Activated naive CD8-positive, alpha-beta T cell treated with anti-CD3 and anti-CD28 coated beads, Interleukin-2, amount 50 U/mL, for 16 hours (primary cell): Measurements from ENCODE around the gene LIAS.
"Not testable (repeated sequence)": the region's sequence is repeated elsewhere in the genome, so short reads cannot be mapped to it uniquely, and the experiment has no call there.

Experiments used
- DNase-seq: peaks from one replicate; pipeline ENCODE4 v3.0.0-alpha.2; 2020; ENCODE audit warnings: low read depth, low spot score

The LIAS gene

DNA sequence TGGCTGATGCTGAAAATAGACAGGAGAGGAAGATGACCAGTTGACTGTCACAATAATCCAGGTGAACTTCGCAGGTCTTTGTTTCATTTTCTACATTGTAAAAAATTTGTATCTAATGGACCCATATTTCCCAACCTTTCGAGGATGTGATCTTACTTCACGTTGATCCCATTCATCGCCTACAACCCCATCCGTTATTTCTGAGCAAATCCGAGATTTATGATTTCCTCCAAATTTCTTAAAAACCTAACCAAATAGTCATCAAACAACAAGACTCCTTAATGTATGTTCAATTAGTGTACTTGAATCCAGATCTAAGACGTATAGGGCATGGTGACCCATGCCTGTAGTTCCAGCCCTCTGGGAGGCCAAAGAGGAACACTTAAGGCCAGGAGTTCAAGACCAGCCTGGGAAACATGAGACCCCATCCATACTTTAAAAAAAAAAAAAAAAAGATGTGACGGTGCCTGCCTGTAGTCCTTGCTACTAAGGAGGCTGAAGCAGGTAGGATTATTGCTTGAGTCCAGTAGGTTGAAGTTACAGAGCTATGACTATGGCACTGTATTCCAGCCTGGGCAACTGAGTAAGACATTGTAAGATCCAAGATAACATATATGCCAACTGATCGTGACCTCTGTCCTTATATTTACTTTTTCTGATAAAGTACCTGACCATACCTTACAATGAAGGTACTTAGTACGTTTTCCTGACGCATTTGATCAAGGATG, 5.8 kb upstream of the LIAS start:
- no peak for DNase-seq

DNA sequence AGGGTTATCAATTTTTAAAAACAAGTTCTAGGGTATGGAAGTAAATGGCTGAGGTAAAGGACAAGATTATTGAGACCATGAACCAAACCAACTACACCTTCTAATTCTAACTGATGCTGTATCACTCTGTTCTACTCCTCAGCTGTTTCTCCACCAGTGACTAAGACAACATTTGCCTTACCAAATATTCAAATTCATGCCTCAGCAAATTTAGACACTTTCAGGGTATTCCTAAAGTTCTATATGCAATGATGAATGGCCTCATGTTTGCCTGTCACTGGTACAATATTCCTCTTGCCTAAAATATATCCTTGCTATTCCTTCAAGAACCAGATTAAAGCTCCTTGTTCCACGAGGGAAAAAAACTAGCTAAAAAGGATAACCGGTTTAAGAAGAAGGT, 5.1 kb upstream of the LIAS start:
- DNase-seq, result no peak

DNA sequence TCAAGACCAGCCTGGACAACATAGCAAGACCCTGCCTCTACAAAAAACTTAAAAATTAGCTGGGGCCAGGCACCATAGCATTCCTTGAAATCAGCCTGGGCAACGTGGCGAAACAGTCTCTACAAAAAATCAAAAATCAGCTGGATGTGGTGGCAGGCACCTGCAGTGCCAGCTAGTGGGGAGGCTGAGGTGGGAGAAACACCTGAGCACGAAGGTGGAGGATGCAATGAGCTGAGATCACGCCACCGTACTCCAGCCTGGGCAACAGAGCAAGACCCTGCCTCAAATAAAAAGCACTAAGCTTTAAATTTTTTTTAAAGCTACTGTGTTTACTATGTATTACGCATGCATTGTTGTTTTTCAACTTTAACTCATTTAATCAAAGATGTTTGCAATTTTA, 3.4 kb upstream of the LIAS start:
- DNase-seq, result no peak

DNA sequence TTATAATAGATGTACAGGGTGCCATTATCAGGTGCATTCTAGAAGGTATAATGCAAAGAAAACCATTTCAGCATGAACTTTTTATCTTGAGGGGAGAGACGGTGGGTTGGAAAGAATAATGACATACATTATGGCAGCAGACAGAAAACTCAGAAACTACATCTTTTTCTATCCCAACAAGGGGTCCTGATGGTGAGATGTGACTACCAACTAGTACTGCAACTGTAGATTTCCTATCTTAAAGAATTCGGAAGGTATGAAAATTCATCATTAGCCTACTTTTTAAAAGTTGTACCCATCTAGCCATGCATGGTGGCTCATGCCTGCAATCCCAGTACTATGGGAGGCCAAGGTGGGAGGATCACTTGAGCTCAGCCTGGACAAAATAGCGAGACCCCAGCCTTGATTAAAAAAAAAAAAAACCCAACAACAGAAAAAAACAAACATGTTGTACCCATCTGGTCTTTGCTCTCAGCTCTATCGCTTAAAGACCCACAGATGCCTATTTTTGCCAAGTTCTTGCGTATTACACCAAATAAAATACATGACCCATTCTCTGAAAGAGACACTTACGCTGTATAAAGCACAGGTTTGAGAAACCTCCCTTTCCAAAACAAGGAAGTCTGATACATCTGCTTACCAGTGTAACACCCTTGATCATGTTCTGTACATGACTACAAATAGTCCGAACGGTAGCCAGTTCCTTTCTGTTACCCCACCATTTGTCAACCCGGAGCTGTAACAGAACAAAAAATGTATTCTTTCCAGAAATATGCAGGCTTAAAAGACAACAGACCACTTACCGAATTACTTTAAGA, 1.7 kb upstream of the LIAS start:
- no peak for DNase-seq

DNA sequence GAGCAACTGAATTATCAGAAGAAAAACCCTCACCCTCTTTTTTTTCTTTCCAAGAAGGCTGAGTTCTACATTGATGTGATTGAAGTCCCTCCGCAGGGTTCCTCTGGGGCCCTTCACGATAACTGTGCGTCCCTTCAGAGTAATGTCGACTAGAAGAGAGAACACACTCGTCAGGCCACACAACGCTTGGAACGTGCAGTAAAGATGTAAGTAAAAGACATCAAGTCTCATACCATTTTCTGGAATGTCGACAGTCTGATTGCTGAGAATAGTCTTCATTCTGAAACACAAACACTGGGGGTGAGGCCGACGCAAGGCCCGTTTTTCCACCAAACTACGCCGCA, 723 bp upstream of the LIAS start:
- not testable (repeated sequence) for DNase-seq

DNA sequence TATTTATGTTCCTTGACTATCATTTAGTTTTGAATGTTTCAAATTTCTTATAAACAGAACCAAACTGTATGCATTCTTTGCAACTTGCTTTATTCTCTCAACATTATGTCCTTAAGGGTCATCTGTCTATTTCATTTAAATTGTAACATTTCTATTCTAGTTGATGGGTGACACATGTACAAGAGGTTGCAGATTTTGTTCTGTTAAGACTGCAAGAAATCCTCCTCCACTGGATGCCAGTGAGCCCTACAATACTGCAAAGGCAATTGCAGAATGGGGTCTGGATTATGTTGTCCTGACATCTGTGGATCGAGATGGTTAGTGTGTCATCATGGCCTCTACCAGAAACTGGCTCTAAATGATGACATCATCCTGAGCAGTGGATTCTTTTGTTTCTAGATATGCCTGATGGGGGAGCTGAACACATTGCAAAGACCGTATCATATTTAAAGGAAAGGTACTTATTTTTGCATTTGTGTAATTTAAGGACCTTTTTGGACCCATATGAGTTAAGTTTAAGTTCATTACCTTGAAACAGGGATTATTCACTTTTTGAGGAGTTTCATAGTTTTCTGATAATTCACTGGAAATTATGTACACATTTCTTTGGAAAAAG, 6.1 kb downstream of the LIAS start:
- DNase-seq, result no peak

DNA sequence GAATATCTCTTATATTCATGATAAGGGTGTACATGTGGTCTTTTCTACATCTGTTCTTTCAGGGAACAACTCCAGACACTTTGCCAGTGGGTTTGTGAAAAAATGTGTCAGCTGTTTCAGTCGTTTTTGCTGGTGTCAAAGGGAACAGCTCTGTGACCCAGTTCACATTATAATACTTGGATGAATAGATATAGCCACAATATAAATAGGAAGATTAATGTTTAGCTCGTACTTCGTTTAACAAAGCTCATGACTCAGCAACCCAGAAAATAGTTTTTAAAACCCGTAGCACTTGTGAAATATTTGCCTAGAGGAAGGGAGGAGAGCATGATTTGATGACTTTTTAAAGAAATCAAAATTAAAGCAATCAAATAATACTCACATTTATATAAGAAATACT, 7.9 kb downstream of the LIAS start:
- no peak for DNase-seq

DNA sequence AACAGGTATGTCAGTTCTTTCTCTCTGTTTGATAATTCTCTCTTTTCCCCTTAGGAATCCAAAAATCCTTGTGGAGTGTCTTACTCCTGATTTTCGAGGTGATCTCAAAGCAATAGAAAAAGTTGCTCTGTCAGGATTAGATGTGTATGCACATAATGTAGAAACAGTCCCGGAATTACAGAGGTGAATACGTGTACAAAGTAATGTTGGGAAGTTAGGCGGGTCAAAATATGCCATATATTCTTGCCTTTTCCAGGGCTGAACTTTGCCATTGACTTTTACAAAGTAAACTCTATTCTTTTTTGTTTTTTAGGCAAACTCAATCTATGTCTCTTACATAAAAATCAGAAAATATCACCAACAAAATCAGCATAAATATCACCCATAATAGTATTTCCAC, 8.6 kb downstream of the LIAS start:
- no peak for DNase-seq

DNA sequence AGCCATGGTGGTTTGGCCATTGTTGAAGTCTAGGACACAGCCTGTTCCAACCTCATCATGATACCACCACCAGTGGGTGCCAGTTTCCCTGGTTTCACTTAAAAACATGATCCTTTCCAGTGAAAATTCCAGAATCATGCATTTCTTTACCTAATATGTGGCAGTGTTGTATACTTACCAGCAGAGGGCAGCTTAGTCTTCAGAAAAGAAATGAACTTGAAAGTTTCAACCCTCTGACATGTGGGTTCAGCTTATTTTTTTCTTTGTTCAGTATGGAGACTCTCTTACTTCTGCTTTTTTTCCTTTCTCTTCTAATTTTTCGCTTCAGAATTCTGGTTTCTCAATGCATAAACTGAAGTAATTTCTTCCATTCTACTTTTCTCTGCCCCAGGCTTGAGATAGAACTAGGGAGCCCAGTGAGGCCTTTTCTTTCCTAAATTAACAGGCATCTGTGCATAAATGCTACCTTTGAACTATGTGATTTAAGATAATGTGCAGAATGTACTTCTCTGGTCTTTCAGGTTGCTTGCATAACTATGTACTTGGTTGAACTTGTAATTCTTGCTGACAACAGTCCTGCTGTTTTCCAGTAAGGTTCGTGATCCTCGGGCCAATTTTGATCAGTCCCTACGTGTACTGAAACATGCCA, 10.7 kb downstream of the LIAS start:
- no peak for DNase-seq

DNA sequence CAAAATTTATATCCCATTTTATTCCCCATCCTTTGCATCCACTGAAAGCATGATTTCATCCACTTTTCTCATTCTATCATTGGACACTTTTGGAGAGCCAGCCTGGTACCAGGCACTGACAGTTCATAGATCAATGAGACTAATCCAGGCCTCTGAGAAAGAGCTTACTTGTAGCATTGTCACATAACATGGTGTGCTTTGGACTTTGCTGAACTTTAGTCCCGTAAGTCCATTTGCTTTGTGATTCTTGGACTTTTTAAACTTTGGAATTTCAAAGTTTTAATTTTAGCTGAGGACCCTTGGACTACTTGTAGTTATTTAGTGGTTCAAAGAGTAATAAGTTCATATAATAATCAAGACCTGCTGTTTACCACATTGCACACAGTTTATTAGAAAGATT, 11.5 kb downstream of the LIAS start:
- no peak for DNase-seq

DNA sequence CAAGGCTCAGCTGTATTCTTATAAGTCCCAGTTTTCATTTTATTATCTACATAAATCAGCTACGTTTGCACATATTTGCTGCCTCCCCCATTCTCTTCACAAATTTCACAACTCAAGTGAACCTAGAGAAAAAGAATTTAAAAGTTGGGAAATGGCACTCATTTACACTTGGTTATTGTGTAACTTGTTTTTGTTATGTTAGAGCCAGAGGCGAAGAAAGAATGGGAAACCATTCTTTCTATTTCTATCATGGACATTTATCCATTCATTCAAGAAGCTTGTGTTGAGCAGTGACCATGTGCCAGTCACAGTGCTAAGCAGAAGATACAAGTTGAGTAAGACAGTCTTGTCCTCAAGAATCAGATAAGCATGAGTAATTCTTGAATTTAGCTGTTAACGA, 13.5 kb downstream of the LIAS start:
- DNase-seq, result no peak

DNA sequence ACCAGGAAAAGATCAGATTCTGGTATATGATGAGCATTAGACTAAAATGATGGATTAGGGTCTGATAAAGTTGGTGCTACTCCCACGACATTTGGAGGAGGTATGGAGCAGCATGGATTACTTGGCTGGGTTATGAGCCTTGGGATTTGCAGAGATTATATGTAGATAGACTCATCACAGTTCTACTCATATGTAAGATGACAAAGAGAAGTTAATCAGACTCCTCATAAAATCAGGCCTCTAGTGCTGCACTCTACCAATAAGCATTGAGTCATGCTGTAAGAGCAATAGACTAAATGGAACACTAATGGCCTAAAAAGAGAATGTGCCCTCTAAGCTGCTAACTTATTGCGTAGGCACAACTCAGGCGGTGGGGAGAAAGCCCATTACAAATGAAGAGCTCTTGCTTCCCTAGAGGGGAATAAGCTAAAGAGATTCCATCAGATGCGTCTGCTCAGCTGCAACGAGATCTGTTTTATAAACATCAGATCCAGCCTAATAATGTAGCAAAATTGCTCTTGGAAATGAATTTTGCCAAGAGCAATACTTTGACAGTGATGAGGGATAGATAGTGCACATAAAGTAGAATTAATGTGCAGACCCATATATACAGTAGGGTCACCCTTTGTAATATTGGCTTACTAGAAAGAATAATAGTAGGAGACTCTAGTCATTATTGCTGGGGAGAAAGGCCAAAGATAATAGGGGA, 17.5 kb downstream of the LIAS start:
- no peak for DNase-seq

DNA sequence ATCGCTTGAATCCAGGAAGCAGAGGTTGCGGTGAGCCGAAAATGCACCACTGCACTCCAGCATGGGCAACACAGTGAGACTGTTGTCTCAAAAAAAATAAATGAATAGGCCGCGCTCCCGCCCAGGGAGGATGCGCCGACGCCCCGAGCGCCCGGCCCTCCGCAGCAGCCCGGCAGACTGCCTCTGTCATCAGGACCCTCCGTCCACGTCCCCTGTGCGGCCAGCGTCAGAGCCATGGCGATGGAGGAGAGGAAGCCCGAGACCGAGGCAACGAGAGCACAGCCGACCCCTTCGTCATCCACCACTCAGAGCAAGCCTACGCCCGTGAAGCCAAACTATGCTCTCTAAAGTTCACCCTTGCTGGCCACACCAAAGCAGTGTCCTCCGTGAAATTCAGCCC, 21.4 kb downstream of the LIAS start:
- DNase-seq, result no peak

DNA sequence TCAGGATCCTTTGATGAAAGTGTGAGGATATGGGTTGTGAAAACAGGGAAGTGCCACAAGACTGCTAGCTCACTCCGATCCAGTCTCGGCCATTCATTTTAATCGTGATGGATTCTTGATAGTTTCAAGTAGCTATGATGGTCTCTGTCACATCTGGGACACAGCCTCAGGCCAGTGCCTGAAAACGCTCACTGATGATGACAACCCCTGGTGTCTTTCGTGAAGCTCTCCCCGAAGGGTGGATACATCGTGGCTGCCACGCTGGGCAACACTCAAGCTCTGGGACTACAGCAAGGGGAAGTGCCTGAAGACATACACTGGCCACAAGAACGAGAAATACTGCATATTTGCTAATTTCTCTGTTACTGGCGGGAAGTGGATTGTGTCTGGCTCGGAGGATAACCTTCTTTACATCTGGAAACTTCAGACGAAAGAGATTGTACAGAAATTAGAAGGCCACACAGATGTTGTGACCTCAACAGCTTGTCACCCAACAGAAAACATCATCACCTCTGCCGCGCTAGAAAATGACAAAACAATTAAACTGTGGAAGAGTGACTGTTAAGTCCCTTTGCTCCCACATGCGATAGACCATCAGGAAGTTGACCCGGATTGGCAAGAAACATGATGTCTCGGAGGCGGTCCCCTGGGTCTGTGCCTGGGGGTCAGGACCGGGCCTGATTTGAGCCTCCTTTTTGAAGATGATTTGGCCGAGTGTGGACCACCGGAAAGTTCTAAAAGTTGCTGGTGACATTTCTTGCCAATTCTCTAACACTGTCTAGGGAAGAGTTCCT, 22.2 kb downstream of the LIAS start:
- no peak for DNase-seq

DNA sequence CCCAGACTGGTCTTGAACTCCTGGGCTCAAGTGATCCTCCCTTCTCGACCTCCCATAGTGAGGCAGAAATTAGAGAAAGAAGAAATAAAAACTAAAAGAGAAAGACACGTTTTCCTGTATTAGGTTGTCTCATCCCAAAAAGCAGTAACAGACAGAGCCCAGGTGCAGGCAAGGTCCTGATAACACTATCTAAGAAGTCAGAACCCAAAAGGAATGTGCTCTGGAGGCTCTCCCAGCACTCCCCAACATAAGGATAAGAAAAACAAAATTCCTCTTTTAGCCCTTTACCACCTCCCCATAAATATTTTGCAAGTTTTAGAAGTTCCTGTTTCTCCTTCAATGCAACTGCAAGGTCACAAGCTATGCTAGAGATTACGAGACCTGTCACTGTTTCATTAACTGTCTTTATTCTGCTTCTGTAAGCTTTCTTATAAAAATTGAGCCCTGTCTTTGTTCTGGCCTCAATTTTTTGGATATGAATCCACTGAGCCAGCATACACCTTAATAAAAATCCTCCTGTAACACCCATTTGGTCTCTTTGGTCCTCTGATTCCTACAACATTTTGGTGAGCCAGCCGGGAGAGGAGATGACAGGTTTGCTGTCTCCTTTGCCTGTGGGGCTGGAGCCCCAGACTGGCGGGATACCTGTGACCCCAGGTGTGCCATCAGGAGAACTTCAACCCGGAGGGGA, 25.9 kb downstream of the LIAS start:
- no peak for DNase-seq

DNA sequence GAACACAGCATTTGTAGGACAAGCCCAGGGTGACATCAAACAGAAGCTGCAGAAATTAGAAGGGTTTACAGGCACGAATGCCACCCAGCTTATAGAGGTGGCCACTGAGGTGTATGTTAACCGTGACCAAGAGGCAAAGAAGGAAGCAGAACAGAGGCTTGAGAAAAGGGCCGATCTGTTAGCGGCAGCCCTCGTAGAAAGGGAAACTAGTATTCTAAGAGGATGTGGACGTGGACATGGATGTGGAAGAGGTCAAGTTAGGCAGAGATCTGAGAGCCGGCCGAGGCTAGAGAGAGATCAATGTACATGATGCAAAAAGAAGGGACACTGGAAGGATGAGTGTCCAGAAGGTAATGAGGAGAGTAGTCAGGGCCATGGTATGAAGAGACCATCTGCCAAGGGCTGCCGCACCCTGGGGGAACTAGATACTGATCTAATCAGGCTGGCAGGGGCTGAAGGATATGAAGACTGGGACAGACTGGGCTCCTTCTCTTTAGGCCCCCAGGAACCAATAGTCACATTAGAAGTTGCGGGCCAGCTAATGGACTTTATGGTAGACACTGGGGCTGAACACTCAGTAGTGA, 27.5 kb downstream of the LIAS start:
- no peak for DNase-seq

DNA sequence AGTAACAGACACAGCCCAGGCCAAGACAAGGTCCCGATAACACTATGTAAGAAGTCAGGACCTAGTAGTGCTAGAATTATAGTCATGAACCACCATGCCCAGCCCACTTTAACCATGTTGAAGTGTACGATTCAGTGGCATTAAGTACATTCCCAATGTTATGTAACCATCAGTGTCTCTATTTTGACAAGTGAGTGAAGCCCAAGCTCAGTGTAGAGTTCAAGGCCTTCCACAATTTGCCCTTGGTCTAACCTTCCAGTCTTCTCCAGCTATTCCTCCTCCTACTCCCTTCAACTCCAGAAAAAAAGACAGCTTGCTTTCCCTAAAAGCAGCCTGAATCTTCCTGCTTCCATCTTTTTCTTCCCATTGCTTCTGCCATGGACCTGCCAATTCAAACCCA, 31.5 kb downstream of the LIAS start:
- no peak for DNase-seq

DNA sequence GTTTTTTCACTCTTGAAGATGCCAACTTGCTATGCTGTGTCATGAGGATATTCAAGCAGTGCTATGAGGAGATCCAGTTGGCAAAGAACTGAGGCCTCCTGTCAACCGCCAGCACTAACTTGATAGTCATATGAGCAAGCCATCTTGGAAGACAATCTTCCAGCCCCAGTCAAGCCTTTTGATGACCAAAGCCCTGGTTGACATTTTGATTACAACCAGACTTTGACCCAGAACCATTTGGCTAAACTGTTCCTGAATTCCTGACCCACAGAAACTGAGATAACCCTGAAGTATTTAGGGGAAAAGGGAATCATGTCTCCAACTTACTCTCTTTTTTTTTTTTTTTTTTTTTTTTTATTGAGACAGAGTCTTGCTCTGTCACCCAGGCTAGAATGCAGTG, 35.5 kb downstream of the LIAS start:
- no peak for DNase-seq

DNA sequence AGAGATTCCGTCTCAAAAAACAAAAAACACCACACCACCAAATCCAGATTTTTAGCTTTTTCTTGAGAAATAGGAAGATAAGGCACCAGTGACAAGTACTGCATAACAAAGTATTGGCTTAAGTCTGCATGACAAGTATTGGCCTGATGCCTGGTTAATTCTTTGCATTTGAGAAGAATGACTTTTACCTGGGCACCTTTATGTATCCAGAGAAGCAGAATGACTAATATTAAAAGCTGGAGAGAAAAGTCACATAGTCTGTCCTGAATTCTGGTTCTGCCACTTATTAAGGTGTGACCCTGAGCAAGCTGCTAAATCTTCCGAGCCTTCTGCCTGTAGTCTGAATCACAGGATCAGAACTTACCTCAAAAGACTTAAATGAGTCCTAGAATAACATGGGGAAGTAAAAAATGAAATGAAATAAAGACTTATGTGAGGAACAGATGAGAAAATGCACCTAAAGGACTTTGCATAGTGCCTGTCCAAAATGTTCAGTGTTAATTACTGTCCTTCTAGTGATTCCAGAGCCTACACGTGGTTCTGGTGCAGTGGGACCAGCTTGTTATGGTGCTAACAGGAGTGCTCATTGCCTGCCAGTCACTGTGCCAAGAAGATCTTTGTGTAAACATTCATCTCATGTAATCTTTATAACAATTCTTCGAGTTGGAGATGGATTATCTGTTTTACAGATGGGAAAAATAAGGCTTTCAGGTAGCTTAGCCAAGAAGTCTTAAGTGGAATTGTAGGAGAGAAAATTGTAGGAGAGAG, 36.8 kb downstream of the LIAS start:
- no peak for DNase-seq
